GM18909 (cell line): ENCODE data around the gene CYREN.

ENCODE experiments used
- ATAC-seq: cut with Tn5 transposase; IDR thresholded peaks from one replicate; pipeline ENCODE4 v1.9.1; 2021; ENCODE audit warnings: mild to moderate bottlenecking; ENCODE audit not compliant: unreplicated experiment, poor library complexity

Gene CYREN

GRCh38 chr7:135117096-135117495 lies 53.4 kb downstream of the CYREN start:
- ATAC-seq, result no peak
